Fibroblast of the aortic adventitia (primary cell): ENCODE measurements around the gene ZSCAN30. TPM values are rescaled to one million over a fixed set of nuclear protein-coding genes. Genes with fewer than 3 reads are reported as not detected.
A peak's percentile ranks its signal among the peaks of the same experiment; 100 is the strongest.

Experiments used
- DNase-seq: peaks from one replicate; pipeline ENCODE4 v3.0.0-alpha.2; 2010; ENCODE audit warnings: low read depth
- H3K4me3 ChIP-seq: 2 replicates; pipeline ENCODE4 v1.5.1; 2011; ENCODE audit warnings: low read depth, mild to moderate bottlenecking, control low read depth, low read length, moderate library complexity
- total RNA-seq: library from RNA; depleted of rRNA; stranded (reverse); fragments of >200 nt; gene quantifications from 2 replicates; pipeline ENCODE4 v1.2.3, GENCODE V29; 2012; ENCODE audit warnings: low replicate concordance
- TF ChIP-seq, protein P1 (sequence below): IDR thresholded peaks from 2 replicates; pipeline ENCODE4 v1.5.1; 2011; ENCODE audit warnings: mild to moderate bottlenecking, low read length, control low read depth, inconsistent platforms; ENCODE audit not compliant: insufficient read depth

The ZSCAN30 gene
- total RNA-seq = 18.6 and 22.6 TPM in 2 replicates

DNA sequence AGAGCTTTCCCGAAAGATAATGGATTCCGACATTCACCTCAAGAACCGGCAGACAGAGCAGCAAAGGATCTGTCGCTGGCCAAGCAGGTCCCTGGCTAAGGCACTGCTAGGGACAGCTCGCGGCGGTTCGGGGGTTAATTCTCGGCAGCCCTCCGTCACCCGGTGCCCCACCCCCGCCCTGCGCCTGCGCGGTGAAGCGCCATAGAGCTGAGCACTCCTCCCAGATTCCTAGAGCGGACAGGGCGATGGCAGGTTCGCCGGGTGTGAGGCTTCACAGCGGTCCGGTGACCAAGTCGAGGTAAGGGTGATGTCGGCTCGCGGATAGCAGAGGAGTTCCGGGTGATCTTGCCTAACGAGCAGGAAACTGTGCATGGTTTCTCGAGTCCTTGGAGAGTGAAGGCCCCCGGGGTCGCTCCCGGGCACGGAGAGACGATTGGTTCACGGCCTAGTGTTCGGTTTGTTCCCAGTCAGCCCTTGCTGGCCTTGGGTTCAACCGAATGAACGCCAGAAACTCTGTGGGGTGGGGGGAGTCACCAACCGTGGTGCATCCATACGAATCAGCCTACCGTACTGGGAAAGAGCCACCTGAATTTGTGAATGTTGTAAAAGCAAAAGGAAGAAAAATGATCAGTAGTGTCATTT lies at the start of gene ZSCAN30:
TSS of gene ZSCAN30 (minus strand) at position 136 of the 642 bp plus-strand sequence. CDS start 25,877 bp downstream, outside the sequence.
- peak; percentile 94 for DNase-seq
- TF ChIP-seq, protein P1, sequence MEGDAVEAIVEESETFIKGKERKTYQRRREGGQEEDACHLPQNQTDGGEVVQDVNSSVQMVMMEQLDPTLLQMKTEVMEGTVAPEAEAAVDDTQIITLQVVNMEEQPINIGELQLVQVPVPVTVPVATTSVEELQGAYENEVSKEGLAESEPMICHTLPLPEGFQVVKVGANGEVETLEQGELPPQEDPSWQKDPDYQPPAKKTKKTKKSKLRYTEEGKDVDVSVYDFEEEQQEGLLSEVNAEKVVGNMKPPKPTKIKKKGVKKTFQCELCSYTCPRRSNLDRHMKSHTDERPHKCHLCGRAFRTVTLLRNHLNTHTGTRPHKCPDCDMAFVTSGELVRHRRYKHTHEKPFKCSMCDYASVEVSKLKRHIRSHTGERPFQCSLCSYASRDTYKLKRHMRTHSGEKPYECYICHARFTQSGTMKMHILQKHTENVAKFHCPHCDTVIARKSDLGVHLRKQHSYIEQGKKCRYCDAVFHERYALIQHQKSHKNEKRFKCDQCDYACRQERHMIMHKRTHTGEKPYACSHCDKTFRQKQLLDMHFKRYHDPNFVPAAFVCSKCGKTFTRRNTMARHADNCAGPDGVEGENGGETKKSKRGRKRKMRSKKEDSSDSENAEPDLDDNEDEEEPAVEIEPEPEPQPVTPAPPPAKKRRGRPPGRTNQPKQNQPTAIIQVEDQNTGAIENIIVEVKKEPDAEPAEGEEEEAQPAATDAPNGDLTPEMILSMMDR = no peak
- peak within 1 kb of the TSS; percentile 92 for H3K4me3 ChIP-seq

DNA sequence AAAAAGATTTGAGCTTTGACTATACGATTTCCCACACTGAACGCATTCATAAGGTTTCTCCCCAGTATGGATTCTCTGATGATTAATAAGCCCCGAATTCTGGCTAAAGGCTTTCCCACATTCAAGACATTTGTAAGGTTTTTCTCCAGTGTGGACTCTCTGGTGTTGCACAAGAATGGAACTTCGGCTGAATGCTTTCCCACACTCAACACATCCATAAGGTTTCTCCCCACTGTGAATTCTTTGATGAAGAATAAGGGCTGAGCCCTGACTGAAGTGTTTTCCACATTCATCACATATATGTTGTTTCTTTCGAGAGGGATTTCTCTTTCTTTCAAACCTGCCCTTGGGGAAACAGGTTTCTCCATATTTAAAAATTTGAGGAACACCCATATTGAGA lies 47.3 kb upstream of the ZSCAN30 start:
- TF ChIP-seq, protein P1 = no peak
- no peak for DNase-seq
- no peak overlapping the region for H3K4me3 ChIP-seq

GRCh38 chr18:35335866-35336265 lies 45.8 kb upstream of the ZSCAN30 start:
- TF ChIP-seq, protein P1 = no peak

GRCh38 chr18:35334821-35335220 lies 44.8 kb upstream of the ZSCAN30 start:
- H3K4me3 ChIP-seq = no peak overlapping the region
- TF ChIP-seq, protein P1 = no peak
- peak; percentile 49 for DNase-seq

More at GRCh38 chr18:35335866-35336265, 45.8 kb upstream of the ZSCAN30 start:
- H3K4me3 ChIP-seq = no peak overlapping the region
- no peak for DNase-seq

GRCh38 chr18:35334212-35334611 lies 44.2 kb upstream of the ZSCAN30 start:
- H3K4me3 ChIP-seq = no peak overlapping the region
- TF ChIP-seq, protein P1 = no peak
- no peak for DNase-seq

GRCh38 chr18:35331367-35332087 lies 41.5 kb upstream of the ZSCAN30 start:
- no peak for DNase-seq
- TF ChIP-seq, protein P1 = no peak
- no peak overlapping the region for H3K4me3 ChIP-seq
